B cell (primary cell): Measurements from ENCODE around the gene GHRL.

Source experiments
- EZH2 ChIP-seq: IDR thresholded peaks from 2 replicates; pipeline ENCODE4 v1.6.1; 2012; ENCODE audit warnings: borderline replicate concordance, low read depth, mild to moderate bottlenecking, moderate library complexity, low read length; ENCODE audit not compliant: insufficient read depth, poor library complexity, severe bottlenecking
- TF ChIP-seq, protein P1 (sequence below): fragments of 200-600 bp; IDR thresholded peaks from one replicate; pipeline ENCODE4 v1.8.0; 2022; ENCODE audit warnings: antibody characterized with exemption, mild to moderate bottlenecking

DNA sequence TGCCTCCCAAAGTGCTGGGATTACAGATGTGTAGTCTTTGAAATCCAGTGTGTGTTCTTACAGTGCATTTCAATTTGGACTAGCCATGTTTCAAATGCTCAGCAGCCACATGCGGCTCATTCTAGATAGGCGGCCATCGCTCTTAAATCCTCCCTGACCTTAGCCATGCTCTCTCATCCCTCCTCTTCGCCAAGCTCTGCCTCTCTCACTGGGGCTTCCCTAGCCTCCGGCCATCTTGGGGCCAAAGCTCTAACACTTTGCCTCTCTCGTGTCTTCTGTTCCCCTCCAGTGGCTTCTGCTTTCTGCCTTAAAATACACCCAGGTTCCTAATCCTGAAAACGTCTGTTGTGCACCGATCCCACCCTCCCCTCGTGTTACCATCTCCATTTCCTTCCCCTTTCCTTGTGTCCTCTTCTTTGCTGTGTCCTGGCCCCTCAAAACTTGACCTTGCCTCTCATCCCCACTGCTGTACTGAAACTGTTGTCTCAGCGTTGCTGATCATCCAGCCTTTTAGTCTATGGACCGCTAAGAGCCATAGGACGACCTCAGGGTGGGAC, 1.4 kb upstream of the GHRL start:
- TF ChIP-seq, protein P1, sequence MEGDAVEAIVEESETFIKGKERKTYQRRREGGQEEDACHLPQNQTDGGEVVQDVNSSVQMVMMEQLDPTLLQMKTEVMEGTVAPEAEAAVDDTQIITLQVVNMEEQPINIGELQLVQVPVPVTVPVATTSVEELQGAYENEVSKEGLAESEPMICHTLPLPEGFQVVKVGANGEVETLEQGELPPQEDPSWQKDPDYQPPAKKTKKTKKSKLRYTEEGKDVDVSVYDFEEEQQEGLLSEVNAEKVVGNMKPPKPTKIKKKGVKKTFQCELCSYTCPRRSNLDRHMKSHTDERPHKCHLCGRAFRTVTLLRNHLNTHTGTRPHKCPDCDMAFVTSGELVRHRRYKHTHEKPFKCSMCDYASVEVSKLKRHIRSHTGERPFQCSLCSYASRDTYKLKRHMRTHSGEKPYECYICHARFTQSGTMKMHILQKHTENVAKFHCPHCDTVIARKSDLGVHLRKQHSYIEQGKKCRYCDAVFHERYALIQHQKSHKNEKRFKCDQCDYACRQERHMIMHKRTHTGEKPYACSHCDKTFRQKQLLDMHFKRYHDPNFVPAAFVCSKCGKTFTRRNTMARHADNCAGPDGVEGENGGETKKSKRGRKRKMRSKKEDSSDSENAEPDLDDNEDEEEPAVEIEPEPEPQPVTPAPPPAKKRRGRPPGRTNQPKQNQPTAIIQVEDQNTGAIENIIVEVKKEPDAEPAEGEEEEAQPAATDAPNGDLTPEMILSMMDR, result no peak
- TF ChIP-seq EZH2, result no peak
